ENCODE data around the gene CDH22. TPM values are rescaled to one million over a fixed set of nuclear protein-coding genes. Genes with fewer than 3 reads are reported as not detected.

CDH22 gene
- total and polyA plus RNA-seq, 2 donors from 2014 or later = 0.19 to 1.6 TPM

DNA sequence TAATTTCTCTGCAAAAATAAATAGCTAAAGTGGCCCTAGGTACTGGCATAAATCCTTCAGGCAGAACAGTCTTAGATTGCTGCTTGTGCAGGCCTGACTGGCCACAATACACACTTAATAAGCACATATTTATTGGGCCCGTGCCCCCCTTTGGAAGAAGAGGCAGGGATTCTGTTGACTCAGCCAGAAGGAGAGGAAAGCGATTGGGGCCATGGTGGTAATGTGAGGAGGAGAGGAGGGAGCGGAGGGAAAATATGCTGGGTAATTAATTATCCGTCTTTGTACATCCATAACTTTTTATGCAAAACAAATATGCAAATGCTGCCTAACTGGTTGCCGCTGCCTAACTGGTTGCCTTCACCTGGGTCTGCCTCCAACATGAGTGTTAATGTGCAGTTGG is 154.0 kb downstream of the CDH22 start:
- FAIRE-seq (no peak), DNase-seq (peak in 1 of 5 donors; percentile 14)
- H3K4me3 ChIP-seq (ENCODE audit: low read length in 3 of 3) = no peak overlapping the region
- H3K9me3 ChIP-seq (ENCODE audit: control insufficient read depth in 2 of 3, insufficient read depth in 1 of 3, low read length in 3 of 3) = no peaks in the 10 kb centered on the region
- no peaks in the 10 kb centered on the region for H3K27me3 ChIP-seq (ENCODE audit: control insufficient read depth, insufficient read depth, low read length)
- no peak overlapping the region for H3K9ac ChIP-seq (ENCODE audit: low read length in 3 of 3)
- H3K4me1 ChIP-seq (ENCODE audit: control insufficient read depth in 2 of 3, insufficient read depth in 2 of 3, low read depth in 1 of 3, low read length in 3 of 3) = no peaks in the 10 kb centered on the region
- H3K27ac ChIP-seq (ENCODE audit: low read depth in 2 of 2, low read length in 2 of 2) = no peak overlapping the region
- TF ChIP-seq, protein P1, sequence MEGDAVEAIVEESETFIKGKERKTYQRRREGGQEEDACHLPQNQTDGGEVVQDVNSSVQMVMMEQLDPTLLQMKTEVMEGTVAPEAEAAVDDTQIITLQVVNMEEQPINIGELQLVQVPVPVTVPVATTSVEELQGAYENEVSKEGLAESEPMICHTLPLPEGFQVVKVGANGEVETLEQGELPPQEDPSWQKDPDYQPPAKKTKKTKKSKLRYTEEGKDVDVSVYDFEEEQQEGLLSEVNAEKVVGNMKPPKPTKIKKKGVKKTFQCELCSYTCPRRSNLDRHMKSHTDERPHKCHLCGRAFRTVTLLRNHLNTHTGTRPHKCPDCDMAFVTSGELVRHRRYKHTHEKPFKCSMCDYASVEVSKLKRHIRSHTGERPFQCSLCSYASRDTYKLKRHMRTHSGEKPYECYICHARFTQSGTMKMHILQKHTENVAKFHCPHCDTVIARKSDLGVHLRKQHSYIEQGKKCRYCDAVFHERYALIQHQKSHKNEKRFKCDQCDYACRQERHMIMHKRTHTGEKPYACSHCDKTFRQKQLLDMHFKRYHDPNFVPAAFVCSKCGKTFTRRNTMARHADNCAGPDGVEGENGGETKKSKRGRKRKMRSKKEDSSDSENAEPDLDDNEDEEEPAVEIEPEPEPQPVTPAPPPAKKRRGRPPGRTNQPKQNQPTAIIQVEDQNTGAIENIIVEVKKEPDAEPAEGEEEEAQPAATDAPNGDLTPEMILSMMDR (IDR thresholded peaks at IDR 0.05; ENCODE audit: borderline replicate concordance, extremely low read depth, insufficient read depth) = no peak
- no peaks in the 10 kb centered on the region for H3K36me3 ChIP-seq (ENCODE audit: control insufficient read depth in 2 of 3, insufficient read depth in 3 of 3, low read length in 3 of 3)
- intact Hi-C loops (cut with DNase I) = no loop called here

DNA sequence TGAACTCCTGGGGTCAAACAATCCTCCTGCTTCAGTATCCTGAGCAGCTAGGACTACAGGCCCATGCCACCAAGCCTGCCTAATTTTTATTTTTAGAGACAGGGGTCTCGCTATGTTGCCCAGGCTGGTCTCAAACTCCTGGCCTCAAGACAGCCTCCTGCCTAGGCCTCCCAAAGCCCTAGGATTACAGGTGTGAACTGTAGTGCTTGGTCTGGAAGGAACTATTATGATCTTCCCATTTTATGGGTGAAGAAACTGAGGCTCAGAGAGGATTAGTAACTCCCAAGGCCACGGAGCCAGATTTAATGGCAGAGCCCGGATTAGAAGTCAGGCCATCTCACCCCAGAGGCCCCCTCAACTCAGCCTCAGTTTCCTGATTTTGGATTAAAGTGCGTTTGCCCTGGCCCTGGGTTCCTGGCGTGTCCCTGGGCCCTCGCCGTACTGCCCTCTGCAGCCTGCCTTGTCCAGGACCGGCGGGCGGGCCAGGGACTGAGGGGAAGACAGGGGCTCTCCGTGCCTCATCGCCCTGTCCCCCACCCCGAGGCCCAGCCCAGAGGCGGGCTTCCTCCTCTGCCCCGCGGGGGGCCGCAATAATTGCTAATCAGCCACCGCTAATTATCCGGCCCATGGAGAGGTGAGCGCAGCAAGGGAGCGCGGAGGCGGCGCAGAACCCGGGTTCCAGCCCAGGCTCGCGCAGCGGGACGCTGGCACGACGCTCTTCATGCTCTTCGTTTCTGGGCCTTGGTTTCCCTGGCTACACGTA is 155.3 kb downstream of the CDH22 start:
- DNase-seq (no peak), FAIRE-seq (no peak)
- no peak overlapping the region for H3K9ac ChIP-seq (ENCODE audit: low read length in 3 of 3)
- intact Hi-C loops (cut with DNase I) = no loop called here
- no peaks in the 10 kb centered on the region for H3K27me3 ChIP-seq (ENCODE audit: control insufficient read depth, insufficient read depth, low read length)
- H3K9me3 ChIP-seq (ENCODE audit: control insufficient read depth in 2 of 3, insufficient read depth in 1 of 3, low read length in 3 of 3) = no peaks in the 10 kb centered on the region
- no peaks in the 10 kb centered on the region for H3K36me3 ChIP-seq (ENCODE audit: control insufficient read depth in 2 of 3, insufficient read depth in 3 of 3, low read length in 3 of 3)
- no peak overlapping the region for H3K27ac ChIP-seq (ENCODE audit: low read depth in 2 of 2, low read length in 2 of 2)
- TF ChIP-seq, protein P1 (IDR thresholded peaks at IDR 0.05; ENCODE audit: borderline replicate concordance, extremely low read depth, insufficient read depth) = no peak
- no peak overlapping the region for H3K4me3 ChIP-seq (ENCODE audit: low read length in 3 of 3)
- no peaks in the 10 kb centered on the region for H3K4me1 ChIP-seq (ENCODE audit: control insufficient read depth in 2 of 3, insufficient read depth in 2 of 3, low read depth in 1 of 3, low read length in 3 of 3)

DNA sequence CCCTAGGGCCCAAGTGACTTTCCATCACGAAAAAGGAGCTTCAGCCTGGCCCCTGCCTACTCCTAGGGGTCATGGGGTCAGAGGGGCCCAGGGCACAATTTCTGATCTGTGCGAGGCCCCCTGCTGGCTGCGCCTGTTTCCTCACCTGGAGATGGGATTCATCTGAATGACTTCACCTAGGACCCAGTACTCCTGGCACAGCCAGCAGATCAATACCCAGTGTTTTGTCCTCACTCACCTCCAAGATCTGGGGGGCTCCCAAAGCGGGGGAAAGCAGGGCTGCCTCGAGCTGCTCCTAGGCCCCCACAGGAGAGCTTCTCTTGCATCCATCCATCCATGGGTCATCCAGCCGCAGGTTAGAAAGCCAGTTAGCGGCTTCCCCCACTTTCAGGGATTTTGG is 156.4 kb downstream of the CDH22 start:
- H3K9ac ChIP-seq (ENCODE audit: low read length in 3 of 3) = no peak overlapping the region
- FAIRE-seq (no peak), DNase-seq (no peak)
- H3K27me3 ChIP-seq (ENCODE audit: control insufficient read depth, insufficient read depth, low read length) = no peaks in the 10 kb centered on the region
- no peaks in the 10 kb centered on the region for H3K36me3 ChIP-seq (ENCODE audit: control insufficient read depth in 2 of 3, insufficient read depth in 3 of 3, low read length in 3 of 3)
- no peaks in the 10 kb centered on the region for H3K9me3 ChIP-seq (ENCODE audit: control insufficient read depth in 2 of 3, insufficient read depth in 1 of 3, low read length in 3 of 3)
- TF ChIP-seq, protein P1 (IDR thresholded peaks at IDR 0.05; ENCODE audit: borderline replicate concordance, extremely low read depth, insufficient read depth) = no peak
- H3K4me1 ChIP-seq (ENCODE audit: control insufficient read depth in 2 of 3, insufficient read depth in 2 of 3, low read depth in 1 of 3, low read length in 3 of 3) = no peaks in the 10 kb centered on the region
- H3K4me3 ChIP-seq (ENCODE audit: low read length in 3 of 3) = no peak overlapping the region
- H3K27ac ChIP-seq (ENCODE audit: low read depth in 2 of 2, low read length in 2 of 2) = no peak overlapping the region
- intact Hi-C loops (cut with DNase I) = no loop called here
